HTERT RPE-1 (cell line): ENCODE results near the gene CLEC2A.
"Not testable (repeated sequence)": the region's sequence is repeated elsewhere in the genome, so short reads cannot be mapped to it uniquely, and the experiment has no call there.

Source experiments
- in situ Hi-C: fragments of 300-500 bp; cut with MboI; formaldehyde crosslinking; loops from 4 replicates; pipeline ENCODE4 v1.14.3; 2020; ENCODE audit warnings: low sequenced_read_pairs

The CLEC2A gene

GRCh38 chr12:9932270-9932669, at the start of gene CLEC2A:
Gene CLEC2A, minus strand, starts transcription at chr12:9932370. Its CDS starts 41 bp downstream, at chr12:9932329.
- in situ Hi-C loops = no loop called here

GRCh38 chr12:9980126-9980525, 48.0 kb upstream of the CLEC2A start:
- in situ Hi-C loops = no loop called here

- in situ Hi-C loops = no loop called here
Observed at GRCh38 chr12:9977916-9978315, 45.7 kb upstream of the CLEC2A start.

GRCh38 chr12:9976626-9977025, 44.5 kb upstream of the CLEC2A start:
- in situ Hi-C loops = not testable (repeated sequence)

GRCh38 chr12:9975614-9976013, 43.4 kb upstream of the CLEC2A start:
- in situ Hi-C loops = no loop called here

- in situ Hi-C loops = not testable (repeated sequence)
Observed at GRCh38 chr12:9974731-9975130, 42.6 kb upstream of the CLEC2A start.

- in situ Hi-C loops = no loop called here
Observed at GRCh38 chr12:9973949-9974348, 41.8 kb upstream of the CLEC2A start.

- in situ Hi-C loops = no loop called here
Observed at GRCh38 chr12:9971181-9971580, 39.0 kb upstream of the CLEC2A start, which contains the start of gene CLEC12A. Gene CLEC12A, plus strand, starts transcription at chr12:9971409. Its CDS starts 188 bp downstream, at chr12:9971597.

GRCh38 chr12:9969673-9970072, 37.5 kb upstream of the CLEC2A start:
- in situ Hi-C loops = no loop called here

GRCh38 chr12:9961901-9962300, 29.7 kb upstream of the CLEC2A start:
- in situ Hi-C loops = no loop called here

- in situ Hi-C loops = no loop called here
Observed at GRCh38 chr12:9961106-9961505, 28.9 kb upstream of the CLEC2A start.

GRCh38 chr12:9960590-9960989, 28.4 kb upstream of the CLEC2A start:
- in situ Hi-C loops = no loop called here

GRCh38 chr12:9957834-9958233, 25.7 kb upstream of the CLEC2A start:
- in situ Hi-C loops = no loop called here

- in situ Hi-C loops = not testable (repeated sequence)
Observed at GRCh38 chr12:9952954-9953729, 21.0 kb upstream of the CLEC2A start.

- in situ Hi-C loops = no loop called here
Observed at GRCh38 chr12:9951026-9951675, 19.0 kb upstream of the CLEC2A start.

GRCh38 chr12:9948606-9949296, 16.6 kb upstream of the CLEC2A start:
- in situ Hi-C loops = no loop called here

- in situ Hi-C loops = no loop called here
Observed at GRCh38 chr12:9947674-9948073, 15.5 kb upstream of the CLEC2A start.

- in situ Hi-C loops = no loop called here
Observed at GRCh38 chr12:9944391-9944790, 12.2 kb upstream of the CLEC2A start.

GRCh38 chr12:9943240-9943639, 11.1 kb upstream of the CLEC2A start:
- in situ Hi-C loops = no loop called here

GRCh38 chr12:9941838-9942237, 9.7 kb upstream of the CLEC2A start:
- in situ Hi-C loops = no loop called here

GRCh38 chr12:9940375-9940774, 8.2 kb upstream of the CLEC2A start:
- in situ Hi-C loops = no loop called here

- in situ Hi-C loops = no loop called here
Observed at GRCh38 chr12:9936591-9936990, 4.4 kb upstream of the CLEC2A start.
